HL-60 (cell line): ENCODE data around the gene ZIC5.

Source experiments
- GABPA ChIP-seq: IDR thresholded peaks from 2 replicates; pipeline ENCODE4 v1.6.1; 2012; ENCODE audit warnings: low read depth
- POLR2AphosphoS5 ChIP-seq: IDR thresholded peaks from 2 replicates; pipeline ENCODE4 v1.6.1; 2012; ENCODE audit warnings: low read depth
- SPI1 ChIP-seq: IDR thresholded peaks from 2 replicates; pipeline ENCODE4 v1.6.1; 2012; ENCODE audit warnings: low read depth, mild to moderate bottlenecking, borderline replicate concordance
- TF ChIP-seq, protein P1 (sequence below): IDR thresholded peaks from one replicate; pipeline ENCODE4 v1.5.1; 2011; ENCODE audit warnings: low read length, control low read depth, inconsistent platforms; ENCODE audit not compliant: insufficient read depth

- TF ChIP-seq, protein P1, sequence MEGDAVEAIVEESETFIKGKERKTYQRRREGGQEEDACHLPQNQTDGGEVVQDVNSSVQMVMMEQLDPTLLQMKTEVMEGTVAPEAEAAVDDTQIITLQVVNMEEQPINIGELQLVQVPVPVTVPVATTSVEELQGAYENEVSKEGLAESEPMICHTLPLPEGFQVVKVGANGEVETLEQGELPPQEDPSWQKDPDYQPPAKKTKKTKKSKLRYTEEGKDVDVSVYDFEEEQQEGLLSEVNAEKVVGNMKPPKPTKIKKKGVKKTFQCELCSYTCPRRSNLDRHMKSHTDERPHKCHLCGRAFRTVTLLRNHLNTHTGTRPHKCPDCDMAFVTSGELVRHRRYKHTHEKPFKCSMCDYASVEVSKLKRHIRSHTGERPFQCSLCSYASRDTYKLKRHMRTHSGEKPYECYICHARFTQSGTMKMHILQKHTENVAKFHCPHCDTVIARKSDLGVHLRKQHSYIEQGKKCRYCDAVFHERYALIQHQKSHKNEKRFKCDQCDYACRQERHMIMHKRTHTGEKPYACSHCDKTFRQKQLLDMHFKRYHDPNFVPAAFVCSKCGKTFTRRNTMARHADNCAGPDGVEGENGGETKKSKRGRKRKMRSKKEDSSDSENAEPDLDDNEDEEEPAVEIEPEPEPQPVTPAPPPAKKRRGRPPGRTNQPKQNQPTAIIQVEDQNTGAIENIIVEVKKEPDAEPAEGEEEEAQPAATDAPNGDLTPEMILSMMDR: no peak
- TF ChIP-seq POLR2AphosphoS5 (no peak), SPI1 (no peak), GABPA (no peak)
These were observed 10.1 kb upstream of the ZIC5 start, which contains the start of gene ZIC2 for GRCh38 chr13:99981735-99982035.
